ENCODE data around the gene CDK5RAP3.

Gene CDK5RAP3

DNA sequence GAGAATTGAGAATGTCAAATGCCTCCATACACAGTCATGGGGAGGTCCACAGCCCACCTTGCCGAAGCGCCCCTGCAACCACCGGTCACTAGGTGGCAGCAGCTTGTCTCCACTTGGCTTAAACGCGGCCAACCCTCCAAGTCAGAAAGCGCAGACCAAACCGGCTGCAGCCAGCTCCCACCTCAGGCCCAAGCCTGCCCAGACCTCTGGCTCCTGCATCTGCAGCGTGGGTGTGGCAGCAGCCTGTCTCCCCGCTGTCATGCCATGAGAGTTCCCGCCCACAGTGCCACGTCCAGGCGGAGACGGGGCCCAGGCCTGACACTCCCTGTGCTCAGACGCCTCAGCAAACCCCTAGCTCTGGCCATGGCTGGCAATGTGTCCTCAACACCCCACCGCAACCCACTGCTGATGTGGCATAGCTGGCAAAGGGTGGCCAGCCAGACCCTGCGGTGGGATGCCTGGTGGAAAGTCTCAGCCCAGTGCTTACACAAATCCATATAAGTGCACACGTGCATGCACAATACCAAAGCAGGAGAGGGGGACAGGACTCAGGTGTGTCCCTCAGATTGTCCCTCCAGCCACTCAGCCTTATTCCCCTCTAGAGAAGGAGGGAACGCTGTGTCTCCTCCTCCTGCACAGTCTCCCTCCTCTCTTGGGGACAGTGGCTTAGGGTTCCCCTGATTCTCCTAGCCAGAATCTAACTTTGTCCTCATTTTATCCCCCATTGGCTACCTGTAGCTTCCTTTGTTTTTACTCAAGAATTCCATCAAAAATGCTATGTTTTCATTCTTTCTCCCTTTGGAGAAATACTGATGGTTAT lies 55.8 kb downstream of the CDK5RAP3 start:
- DNase-seq: peak; percentile 74

DNA sequence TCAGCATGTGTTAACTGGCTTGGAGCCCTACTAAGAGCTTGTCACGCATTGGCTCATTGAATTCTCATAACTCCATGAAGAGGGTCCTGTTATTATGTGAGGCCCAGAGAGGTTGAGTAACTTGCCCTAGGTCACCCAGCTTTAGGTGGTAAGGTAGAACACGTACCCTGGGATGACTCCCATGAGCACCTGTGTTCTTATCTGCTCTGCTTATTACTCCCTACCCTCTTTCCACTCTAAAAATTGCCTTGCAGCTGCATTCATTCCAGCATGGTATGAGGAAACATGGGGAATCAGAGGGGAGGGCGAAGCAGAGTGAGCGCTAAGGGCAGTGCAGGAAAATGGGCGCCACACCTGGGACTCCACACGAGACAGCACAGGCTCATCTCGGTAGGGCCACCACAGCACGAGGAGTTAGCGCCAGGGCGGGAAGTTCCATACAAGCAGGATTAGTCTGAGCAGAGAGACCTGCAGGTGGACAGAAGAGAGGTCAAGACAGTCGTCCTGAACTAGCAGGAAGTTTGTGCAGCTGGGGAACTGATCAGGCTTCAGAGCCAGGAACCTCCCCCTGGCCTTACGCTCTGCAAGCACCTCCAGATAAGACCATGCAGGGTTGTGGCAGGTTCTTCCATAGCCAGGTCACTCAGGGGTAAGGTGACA lies 56.5 kb downstream of the CDK5RAP3 start:
- DNase-seq: no peak

DNA sequence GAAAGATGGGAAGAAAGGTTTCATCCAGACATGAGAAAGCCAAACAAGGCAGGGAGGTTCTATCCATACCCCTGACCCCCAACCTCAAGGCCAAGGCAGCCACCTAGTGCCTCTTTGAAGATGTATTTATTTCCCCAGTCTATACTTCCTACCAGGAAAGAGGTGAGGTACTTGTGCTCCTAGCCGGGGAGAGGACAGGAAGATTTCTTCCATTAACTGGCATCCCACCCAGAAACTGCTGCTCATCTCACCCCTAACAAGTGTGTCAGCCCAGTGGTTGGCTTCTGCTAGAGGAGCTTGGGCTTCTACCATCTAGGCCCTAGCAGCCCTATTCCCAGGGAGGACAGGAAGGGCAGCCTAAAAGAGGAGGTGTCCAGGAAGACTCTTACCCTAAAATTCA lies 57.8 kb downstream of the CDK5RAP3 start:
- DNase-seq: no peak

DNA sequence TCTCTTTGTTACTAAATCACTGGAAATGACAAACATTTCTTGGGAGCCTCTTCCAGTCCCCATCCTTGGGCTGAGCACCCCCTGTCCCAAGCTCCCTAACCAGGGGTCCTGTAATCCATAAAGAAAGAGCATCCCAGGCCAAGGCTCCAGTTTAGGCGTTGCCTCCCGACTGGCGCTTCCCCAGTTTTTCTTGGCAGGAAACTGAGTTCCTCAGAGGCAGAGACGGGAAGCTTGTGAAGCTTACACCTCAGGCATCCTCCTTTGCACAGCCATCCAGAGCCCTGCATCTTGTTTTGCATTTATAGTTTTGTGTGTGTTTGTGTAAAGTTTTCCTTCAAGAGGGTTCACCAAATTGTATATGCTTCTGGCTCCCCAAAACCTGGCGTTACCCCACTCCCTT lies 59.6 kb downstream of the CDK5RAP3 start:
- DNase-seq: no peak

Data from CD4-positive, alpha-beta T cell treated with Interleukin-21 for 1 hour (primary cell).